HG03064 (cell line): ENCODE data around the gene RBM17.
"Not testable (repeated sequence)": the region's sequence is repeated elsewhere in the genome, so short reads cannot be mapped to it uniquely, and the experiment has no call there.

Source experiments
- ATAC-seq: cut with Tn5 transposase; IDR thresholded peaks from one replicate; pipeline ENCODE4 v1.9.1; 2021; ENCODE audit warnings: low read depth; ENCODE audit not compliant: unreplicated experiment

Gene RBM17

GRCh38 chr10:6077071-6077675 lies 11.7 kb upstream of the RBM17 start:
- ATAC-seq = no peak

GRCh38 chr10:6079044-6079443 lies 9.8 kb upstream of the RBM17 start:
- no peak for ATAC-seq

GRCh38 chr10:6080417-6080973 lies 8.3 kb upstream of the RBM17 start:
- no peak for ATAC-seq

- ATAC-seq = no peak
Measured at GRCh38 chr10:6082496-6083395, 6.1 kb upstream of the RBM17 start.

- no peak for ATAC-seq
Measured at GRCh38 chr10:6083523-6084475, 5.0 kb upstream of the RBM17 start.

- no peak for ATAC-seq
Measured at GRCh38 chr10:6086375-6087233, 2.2 kb upstream of the RBM17 start.

- ATAC-seq = peak; percentile 34
Measured at GRCh38 chr10:6089334-6090219, 743 bp downstream of the RBM17 start.

GRCh38 chr10:6091630-6092029 lies 2.8 kb downstream of the RBM17 start:
- ATAC-seq = no peak

GRCh38 chr10:6092731-6093130 lies 3.9 kb downstream of the RBM17 start:
- no peak for ATAC-seq

- ATAC-seq = no peak
Measured at GRCh38 chr10:6095810-6096570, 7.2 kb downstream of the RBM17 start.

GRCh38 chr10:6097063-6097462 lies 8.2 kb downstream of the RBM17 start:
- no peak for ATAC-seq

- ATAC-seq = no peak
Measured at GRCh38 chr10:6098156-6098555, 9.3 kb downstream of the RBM17 start.

GRCh38 chr10:6100370-6100769 lies 11.5 kb downstream of the RBM17 start:
- no peak for ATAC-seq

- no peak for ATAC-seq
Measured at GRCh38 chr10:6101181-6101580, 12.3 kb downstream of the RBM17 start.

- no peak for ATAC-seq
Measured at GRCh38 chr10:6102128-6102527, 13.3 kb downstream of the RBM17 start.

- ATAC-seq = no peak
Measured at GRCh38 chr10:6103591-6103990, 14.8 kb downstream of the RBM17 start.

GRCh38 chr10:6107616-6108015 lies 18.8 kb downstream of the RBM17 start:
- not testable (repeated sequence) for ATAC-seq

GRCh38 chr10:6108072-6108471 lies 19.2 kb downstream of the RBM17 start:
- no peak for ATAC-seq
